HL-60/S4 treated with retinoic acid at 250 ng/mL for 4 days and 3 days (cell line): ENCODE data around the gene TGM6.

Source experiments
- in situ Hi-C: fragments of 300-500 bp; cut with MboI; formaldehyde crosslinking; loops from 2 replicates; pipeline ENCODE4 v1.7.0; 2022; ENCODE audit warnings: low sequenced_read_pairs

The TGM6 gene

DNA sequence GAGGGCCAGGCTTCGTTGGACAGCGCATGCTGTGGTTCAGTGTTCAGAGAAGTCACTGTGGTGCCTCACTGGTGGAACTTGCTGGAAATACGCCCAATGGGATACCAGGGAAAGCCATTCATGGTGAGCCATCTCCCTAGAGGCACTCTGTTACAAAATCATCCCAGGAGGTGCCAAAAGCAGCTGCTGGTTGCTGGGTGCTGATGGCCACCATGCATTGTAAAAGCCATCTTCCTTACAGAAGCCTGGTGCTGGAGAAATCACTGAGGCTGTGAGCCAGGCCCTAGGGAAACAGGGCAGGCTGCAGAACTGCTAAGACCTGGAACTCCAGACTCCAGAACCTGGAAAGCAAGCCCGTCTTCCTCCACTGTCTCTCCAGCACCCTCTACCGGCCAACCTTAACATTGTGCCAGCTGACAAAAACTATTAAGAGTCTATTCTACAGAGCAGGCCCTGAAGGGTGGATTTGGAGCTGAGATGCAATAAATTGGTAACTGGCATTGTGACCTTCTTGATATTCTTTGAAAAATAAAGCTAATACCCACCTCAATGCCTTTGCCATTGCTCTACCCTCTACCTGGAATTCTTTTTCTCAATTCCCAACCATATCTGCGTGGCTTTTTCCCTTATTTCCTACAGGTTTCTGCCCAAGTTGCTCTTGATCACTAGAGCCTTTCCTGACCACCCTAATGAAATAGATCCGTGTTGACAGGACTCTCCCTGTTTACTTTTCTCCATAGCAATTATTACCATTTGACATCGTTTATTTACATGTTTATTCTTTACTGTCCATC lies 71.4 kb downstream of the TGM6 start:
- in situ Hi-C loops, result loop anchor here (10.0 to 25.0 kb wide), 2 partner anchors 237 to 690 kb away; no protein-coding TSS in a partner anchor

DNA sequence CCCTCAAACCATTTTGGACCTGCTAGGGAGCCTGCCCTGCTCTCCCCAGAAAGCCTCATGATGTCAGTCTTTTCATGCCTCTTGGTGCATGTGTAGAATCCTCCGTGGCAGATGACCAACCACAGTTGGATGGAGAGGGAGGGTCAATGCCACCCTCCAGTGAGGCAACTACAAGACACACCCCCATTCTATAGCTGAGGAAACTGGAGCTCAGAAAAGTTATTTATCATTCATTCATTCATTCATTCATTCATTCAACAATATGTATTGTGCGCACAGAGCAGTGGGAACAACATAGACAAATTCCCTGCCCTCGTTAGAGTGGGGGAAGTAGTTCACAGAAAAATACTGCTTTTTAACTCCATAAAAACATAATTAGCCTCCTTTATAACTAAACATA lies 73.1 kb downstream of the TGM6 start:
- in situ Hi-C loops, result loop anchor here (10.0 to 25.0 kb wide), 2 partner anchors 239 to 691 kb away; no protein-coding TSS in a partner anchor

DNA sequence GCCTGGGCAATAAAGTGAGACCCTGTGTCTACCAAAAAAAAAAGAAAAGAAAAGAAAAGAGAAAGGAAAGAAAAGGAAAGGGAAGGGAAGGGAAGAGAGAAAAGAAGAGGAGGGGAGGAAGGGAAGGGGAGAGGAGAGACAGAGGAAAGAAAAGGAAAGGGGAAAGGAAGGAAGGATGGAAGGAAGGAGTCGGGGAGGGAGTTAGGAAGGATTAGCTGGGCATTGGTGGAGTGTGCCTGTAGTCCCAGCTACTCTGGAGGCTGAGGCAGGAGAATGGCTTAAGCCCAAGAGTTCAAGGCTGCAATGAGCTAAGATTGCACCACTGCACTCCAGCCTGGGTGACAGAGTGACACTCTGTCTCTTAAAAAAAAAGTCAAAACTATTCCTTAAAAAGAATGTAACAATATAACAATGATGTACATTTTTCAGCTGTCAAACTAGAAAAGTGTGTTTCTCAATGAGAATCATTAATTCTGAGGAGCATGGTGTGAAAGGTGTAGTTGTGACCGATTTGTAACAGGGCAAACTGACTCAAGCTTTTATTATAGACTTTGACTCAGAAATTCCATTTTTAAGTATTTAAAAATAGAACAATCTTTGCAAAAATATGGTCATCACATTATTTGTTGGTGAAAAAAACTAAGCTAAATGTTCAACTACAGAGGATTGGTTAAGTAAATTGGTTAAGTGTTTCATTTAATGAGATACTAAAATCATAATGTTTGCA lies 75.2 kb downstream of the TGM6 start:
- in situ Hi-C loops, result loop anchor here (10.0 to 25.0 kb wide), 2 partner anchors 241 to 694 kb away; no protein-coding TSS in a partner anchor

DNA sequence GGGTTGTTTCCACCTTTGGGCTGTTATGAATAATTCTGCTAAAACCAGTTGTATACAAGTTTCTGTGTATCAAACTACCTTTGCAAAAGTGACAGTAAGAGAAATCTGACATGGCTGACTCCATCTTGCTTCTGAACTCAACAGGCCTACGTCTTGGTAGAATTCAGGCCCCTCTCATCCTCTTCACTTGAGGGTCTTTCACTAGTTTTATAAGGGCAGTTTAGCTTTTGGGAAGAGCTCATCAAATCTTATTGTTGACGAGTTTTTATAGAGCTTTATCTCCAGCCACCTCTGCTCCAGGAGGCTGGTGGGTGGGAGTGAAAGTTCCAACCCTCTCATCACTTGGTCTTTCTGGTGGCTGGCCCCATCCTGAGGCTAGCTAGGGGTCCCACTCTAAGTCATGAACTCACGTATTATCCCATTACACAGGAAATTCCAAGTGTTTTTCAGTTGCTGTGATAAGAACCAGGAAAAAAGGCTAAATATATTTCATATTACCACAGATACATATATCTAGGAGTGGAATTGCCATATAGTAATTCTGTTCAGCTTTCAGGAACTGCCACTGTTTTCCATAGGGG lies 78.3 kb downstream of the TGM6 start:
- in situ Hi-C loops, result loop anchor here (10.0 to 25.0 kb wide), 2 partner anchors 244 to 697 kb away; no protein-coding TSS in a partner anchor

DNA sequence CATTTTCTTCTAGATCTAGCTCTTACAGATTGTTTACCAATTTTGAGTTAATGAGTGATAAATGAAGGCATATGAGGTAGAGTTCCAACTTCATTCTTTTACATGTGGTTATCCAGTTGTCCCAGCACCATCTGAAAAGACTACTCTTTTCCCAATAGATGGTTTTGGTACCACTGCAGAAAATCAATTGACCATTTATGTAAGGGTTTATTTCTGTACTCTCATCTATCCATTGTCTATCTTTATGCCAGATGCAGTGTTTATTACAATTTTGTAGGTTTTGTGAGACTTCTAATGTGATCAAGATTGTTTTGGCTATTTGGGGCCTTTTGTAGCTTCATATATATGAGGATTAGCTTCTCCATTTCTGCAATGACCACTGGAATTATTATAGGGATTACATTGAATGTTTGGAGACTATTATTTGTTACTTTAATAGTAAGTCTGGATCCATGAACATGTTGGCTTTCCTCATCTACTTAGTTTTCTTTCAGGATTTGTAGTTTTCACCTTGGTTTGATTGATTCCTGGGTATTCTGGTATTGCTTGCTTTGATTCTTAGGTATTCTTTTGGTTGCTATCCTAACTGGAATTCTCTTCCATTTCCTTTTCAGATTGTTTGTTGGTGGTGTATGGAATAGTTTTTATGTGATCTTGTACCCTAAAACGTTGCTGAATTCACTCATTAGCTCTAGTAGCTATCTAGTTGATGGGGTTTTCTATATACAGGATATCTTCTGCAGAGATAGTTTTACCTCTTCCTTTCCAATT lies 79.5 kb downstream of the TGM6 start:
- in situ Hi-C loops, result loop anchor here (10.0 to 25.0 kb wide), 3 partner anchors 115 to 698 kb away; no protein-coding TSS in a partner anchor

DNA sequence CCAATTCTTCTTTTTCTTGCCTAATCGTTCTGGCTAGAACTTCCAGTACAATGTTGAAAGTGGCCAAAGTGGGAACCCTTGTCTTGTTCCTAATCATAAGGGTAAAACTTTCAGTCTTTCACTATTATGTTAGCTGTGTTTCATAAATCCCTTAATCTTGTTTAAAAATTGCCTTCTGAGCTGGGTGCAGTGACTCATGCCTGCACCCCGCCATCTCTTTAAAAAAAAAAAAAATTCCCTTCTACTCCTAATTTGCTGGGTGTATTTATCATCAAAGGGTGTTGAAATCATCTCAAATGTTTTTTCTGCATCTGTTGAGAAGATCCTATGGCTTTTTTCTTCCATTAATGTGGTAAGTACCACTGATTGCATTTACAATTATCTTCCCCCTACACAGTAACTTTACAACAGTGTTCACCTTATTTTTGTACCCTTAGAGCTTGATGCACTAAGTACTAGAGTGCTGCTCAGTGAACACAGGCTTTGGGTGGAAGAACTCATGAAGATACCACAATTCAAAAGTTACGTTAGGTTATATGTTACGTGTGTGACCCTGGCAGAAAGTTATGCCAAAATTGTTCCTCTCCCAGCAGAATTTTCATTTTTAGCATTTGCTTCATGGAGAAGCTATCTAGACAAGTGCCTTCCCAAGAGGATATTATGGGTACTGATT lies 80.2 kb downstream of the TGM6 start:
- in situ Hi-C loops, result loop anchor here (10.0 to 25.0 kb wide), 2 partner anchors 116 to 699 kb away; no protein-coding TSS in a partner anchor

DNA sequence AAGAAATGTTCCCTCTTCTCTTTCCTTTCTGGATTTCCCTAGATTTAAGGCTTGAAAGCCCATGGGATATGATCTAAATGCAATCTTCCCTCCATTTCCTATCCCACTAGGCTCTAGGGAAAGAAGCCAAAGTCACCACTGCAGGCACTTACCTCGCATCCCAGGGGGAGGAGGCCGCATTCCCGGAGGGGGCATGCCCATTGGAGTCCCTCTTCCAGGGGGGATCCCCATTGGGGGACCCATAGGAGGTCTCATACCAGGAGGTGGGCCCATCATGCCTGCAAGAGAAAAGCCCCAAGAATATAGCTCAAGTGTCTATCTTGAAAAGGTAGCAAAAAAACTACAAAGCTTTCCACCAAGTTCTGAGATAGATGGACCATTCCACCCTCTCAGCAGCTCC lies 81.8 kb downstream of the TGM6 start:
- in situ Hi-C loops, result loop anchor here (10.0 to 25.0 kb wide), 2 partner anchors 118 to 700 kb away; no protein-coding TSS in a partner anchor

DNA sequence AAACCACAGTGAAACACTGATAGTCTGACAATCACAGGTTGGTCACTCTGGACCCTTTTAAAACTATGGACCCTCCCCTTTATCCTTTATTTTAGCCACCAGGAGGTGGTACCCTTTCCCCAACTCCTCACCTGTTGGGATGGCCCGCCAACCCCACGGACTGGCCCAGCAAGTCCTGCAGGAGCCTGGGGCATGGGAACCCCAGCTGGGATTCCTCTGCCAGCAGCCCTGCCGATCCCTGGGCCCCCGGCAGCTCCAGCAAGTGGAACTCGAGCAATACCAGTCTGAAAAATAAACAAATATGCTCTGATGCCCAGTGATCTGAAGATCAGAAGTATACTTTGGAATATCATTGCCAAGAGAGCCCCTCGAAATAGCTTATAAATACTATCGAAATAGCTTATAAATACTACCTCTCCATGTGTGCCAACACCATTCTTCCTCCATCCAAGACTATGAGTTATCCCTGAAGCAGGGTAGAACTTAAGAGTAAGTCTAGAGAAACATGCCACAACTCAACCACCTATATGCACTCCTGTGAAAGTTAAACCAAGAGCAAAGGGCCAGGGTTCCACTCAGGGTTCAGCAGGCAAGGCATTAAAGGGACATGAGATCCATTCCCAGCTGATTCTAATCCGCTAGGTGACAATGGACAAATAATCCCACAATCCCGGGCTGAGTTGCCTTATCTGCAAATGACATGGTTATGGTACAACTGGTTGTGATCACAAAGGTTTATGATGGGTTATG lies 83.1 kb downstream of the TGM6 start:
- in situ Hi-C loops, result loop anchor here (10.0 to 25.0 kb wide), 2 partner anchors 119 to 701 kb away; no protein-coding TSS in a partner anchor

DNA sequence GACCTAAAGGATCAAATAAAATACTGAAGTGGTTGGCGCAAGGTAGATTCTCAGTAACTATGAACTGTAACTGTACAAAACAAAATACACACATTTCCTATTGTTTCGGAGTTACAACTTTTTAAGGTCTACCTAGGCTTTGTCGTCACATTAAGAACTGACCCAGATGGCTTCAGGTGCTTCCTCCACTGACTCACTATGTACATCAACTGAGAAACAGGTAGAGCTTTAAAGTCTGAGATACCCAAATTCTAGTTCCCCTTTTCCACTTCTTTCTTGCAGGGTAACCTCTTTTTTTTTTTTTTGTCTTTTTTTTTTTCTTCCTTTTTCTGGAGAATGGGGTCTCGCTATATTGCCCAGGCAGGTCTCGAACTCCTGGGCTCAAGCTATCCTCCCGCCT lies 84.4 kb downstream of the TGM6 start:
- in situ Hi-C loops, result loop anchor here (10.0 to 25.0 kb wide), 2 partner anchors 120 to 703 kb away; no protein-coding TSS in a partner anchor

DNA sequence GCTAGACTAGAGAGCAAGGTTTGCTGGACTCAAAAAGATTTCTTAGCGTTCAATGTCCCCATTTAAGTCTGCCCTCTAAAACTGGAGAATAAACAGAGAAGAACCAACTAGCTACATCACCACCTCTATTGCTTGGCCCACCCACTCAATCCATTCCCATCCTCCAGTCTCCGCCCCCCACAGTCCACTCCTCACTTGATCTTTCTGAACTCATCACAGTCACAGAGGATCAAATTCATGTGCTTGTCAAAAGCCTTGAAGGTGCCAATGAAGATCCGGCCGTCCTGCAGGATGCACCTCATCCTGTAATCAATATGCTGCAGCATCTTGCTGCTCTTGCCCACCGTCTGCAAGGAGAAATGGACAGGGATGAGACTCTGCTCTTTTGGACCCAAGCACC lies 86.7 kb downstream of the TGM6 start:
- in situ Hi-C loops, result loop anchor here (10.0 to 25.0 kb wide), 2 partner anchors 123 to 705 kb away; no protein-coding TSS in a partner anchor

DNA sequence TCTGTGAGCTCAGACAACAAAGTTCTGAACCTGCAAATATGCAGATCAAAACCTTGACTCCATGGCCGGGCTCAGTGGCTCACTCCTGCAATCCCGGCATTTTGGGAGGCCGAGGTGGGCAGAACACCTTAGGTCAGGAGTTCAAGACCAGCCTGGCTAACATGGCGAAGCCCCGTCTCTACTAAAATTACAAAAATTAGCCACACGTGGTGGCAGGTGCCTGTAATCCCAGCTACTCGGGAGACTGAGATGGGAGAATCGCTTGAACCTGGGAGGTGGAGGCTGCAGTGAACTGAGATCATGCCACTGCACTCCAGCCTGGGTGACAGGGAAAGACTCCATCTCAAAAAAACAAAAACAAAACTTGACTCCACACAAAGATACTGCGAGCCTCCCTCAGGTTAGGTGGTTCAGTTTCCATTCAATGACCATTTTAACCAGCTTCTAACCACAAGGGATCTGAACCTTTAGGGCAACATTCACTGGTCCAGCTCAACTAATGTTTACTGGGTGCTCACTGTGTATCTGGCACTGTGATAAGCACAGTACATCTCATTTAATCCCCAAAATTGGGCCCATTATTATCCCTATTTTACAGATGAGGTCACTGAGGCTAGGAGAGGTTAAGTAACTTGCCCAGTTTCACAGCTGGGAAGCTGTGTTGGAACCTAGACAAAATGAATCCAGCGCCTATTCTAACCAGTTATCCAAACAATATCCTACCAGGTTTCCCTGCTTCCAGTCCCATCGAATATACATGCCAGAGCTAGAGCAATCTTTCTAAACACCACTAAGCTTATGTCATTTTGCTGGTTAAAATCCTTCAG lies 88.1 kb downstream of the TGM6 start:
- in situ Hi-C loops, result loop anchor here (10.0 to 25.0 kb wide), 2 partner anchors 124 to 706 kb away; no protein-coding TSS in a partner anchor

DNA sequence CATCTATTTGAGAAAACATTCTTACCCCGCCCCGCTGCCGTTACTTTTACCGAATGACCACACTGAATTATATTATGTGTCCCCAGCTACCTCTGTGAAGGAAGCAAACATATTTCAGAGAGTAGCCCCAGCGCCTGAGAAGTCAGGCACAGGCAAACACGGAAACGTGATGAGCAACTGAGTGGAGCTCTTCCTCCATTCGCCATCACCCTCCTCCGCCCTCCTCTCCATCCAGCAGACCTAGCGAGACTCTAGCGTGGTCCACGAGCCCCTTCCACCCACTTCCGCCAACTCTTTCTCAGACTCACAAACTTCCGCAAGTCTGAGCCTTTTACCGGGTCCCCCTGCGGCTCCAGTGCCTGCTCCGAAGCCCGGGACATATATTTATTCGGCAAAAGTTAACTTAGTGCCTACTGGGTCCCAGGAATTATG lies 89.3 kb downstream of the TGM6 start:
- in situ Hi-C loops, result loop anchor here (10.0 to 25.0 kb wide), 2 partner anchors 125 to 708 kb away; no protein-coding TSS in a partner anchor

DNA sequence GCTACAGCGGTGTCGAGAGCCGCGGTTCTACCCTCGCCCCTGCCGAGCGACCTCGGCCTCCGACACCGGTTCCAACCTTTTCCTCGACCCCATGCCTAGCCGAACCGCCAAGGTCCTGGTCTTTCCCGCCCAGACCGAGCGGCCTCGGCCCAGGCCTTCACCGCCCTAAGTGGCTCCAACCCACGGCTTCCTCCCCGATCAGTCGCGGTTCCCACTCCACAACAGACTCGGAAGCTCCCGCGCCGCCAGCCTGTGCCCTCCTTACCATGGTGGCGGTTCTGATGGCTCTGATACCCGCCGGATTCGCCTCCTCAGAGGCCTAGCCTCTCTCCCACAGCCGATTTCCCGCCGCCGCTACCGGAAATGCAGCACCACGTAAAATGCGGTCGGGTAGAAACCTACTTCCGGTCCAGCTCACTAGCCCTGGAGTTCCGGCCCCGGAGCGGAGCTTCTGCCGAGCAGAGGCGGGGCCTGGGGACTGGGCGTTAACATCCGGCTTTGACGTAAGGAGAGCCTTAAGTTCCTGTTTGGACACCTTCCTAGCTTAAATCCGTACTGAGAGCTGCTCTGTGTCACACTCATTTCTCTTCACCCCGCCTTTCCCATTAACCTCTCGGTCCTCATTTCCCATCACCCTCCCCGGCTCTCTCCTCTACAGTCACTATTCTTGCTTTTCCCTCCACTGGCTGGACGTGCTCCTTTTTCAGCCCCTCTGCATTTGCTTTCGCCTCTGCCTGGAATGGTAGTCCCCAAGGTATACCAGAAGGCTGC lies 89.9 kb downstream of the TGM6 start, which contains the start of gene SNRPB:
Gene SNRPB, minus strand, starts transcription at position 367 of the 771 bp plus-strand sequence. Its CDS starts 99 bp downstream, at position 268.
- in situ Hi-C loops, result loop anchor here (25.0 kb wide), 1 partner anchor 708 kb away; no protein-coding TSS in a partner anchor

DNA sequence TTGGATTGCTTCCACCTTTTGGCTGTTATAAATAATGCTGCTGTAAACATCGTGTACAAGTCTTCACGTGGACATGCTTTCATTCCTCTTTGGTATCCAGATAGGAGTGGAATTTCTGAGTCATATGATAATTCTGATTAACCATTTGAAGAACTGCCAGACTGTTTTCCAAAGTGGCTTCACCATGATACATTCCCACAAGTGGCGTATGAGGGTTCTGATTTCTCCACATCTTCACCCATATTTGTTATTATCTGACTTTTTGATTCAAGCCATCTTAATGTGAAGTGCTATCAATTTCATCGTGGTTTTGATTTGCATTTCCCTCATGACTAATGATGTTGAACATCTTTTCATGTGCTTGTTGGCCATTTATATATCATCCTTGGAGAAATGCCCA lies 92.8 kb downstream of the TGM6 start:
- in situ Hi-C loops, result loop anchor here (25.0 kb wide), 1 partner anchor 711 kb away; no protein-coding TSS in a partner anchor

DNA sequence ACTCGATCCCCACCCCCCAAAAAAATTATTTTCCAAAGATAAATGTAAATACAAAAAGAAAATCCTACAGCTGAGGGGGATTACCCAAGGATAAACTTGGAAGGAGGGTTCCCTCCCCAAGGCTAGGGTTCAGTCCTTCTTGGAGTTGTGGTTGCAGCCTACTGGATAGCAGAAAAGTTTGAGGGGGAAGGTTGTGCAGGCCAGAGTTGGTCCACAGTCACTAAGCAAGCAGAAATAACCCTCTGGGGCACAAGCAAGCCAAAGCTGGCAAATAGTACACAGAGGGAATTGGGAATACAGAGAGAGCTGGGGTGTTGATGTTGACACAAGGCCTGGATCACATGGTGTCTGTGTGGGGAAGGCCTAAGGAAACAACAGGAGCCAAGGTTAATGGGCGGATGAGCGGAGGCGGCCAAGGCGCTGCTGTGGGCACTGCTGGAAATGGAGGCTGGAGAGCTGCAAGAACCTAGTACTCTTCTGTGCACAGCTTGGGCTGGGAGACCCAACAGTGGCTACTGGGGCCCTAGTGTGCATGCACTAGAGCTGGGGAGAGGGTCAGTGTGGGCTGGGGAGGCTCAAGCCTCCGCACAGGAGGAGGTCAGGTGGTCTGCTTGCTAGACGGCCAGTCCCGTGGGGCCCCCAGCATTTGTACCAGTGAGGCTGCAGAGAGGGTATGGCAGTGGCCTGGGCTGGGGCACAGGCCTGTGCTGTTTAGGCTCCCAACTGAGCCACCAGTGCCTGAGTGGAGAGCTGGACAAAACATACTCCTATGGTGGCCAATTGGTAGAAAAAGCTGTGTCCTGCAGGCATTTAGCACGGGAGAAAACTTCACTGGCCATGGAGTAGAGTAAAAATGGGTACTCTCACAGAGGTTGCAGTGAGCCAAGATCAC lies 95.4 kb downstream of the TGM6 start:
- in situ Hi-C loops, result no loop called here
